Stimulated activated naive CD8-positive, alpha-beta T cell treated with anti-CD3 and anti-CD28 coated beads, Interleukin-15, Interleukin-2, amounts not matched to agents 100 ng/mL and 50 ng/mL, for 24 hours (primary cell): Measurements from ENCODE around the gene WDR37.
A peak's percentile ranks its signal among the peaks of the same experiment; 100 is the strongest.

Source experiments
- H3K27ac Mint-ChIP-seq: one replicate; pipeline ENCODE4 v1.8.0; 2021; ENCODE audit warnings: mild to moderate bottlenecking, mixed read lengths
- H3K27me3 Mint-ChIP-seq: one replicate; pipeline ENCODE4 v1.8.0; 2021; ENCODE audit warnings: mixed read lengths
- H3K36me3 Mint-ChIP-seq: one replicate; pipeline ENCODE4 v1.8.0; 2021; ENCODE audit warnings: low read depth, mixed read lengths
- H3K4me1 Mint-ChIP-seq: one replicate; pipeline ENCODE4 v1.8.0; 2021; ENCODE audit warnings: low read depth, mixed read lengths
- H3K4me3 Mint-ChIP-seq: one replicate; pipeline ENCODE4 v1.8.0; 2021; ENCODE audit warnings: mild to moderate bottlenecking, mixed read lengths
- H3K9me3 Mint-ChIP-seq: one replicate; pipeline ENCODE4 v1.8.0; 2021; ENCODE audit warnings: mixed read lengths

WDR37 gene

GRCh38 chr10:1100691-1101368 lies 44.6 kb downstream of the WDR37 start:
- Mint-ChIP-seq H3K36me3 (peaks cover 59% of the 10 kb centered on the region), H3K4me1 (peaks cover 22% of the 10 kb centered on the region), H3K27ac (no peak overlapping the region), H3K9me3 (no peaks in the 10 kb centered on the region), H3K27me3 (no peaks in the 10 kb centered on the region), H3K4me3 (no peak overlapping the region)

- peaks cover 22% of the 10 kb centered on the region for H3K4me1 Mint-ChIP-seq
- H3K27me3 Mint-ChIP-seq, result no peaks in the 10 kb centered on the region
- no peak overlapping the region for H3K4me3 Mint-ChIP-seq
- H3K36me3 Mint-ChIP-seq, result peaks cover 71% of the 10 kb centered on the region
- H3K27ac Mint-ChIP-seq, result peak overlapping the region; percentile 61
- H3K9me3 Mint-ChIP-seq, result no peaks in the 10 kb centered on the region
Measured at GRCh38 chr10:1101946-1102345, 45.8 kb downstream of the WDR37 start.

- Mint-ChIP-seq H3K4me1 (peaks cover 22% of the 10 kb centered on the region), H3K36me3 (peaks cover 74% of the 10 kb centered on the region), H3K9me3 (no peaks in the 10 kb centered on the region), H3K4me3 (no peak overlapping the region), H3K27ac (peak overlapping the region; percentile 82), H3K27me3 (no peaks in the 10 kb centered on the region)
Measured at GRCh38 chr10:1102416-1102815, 46.2 kb downstream of the WDR37 start.

DNA sequence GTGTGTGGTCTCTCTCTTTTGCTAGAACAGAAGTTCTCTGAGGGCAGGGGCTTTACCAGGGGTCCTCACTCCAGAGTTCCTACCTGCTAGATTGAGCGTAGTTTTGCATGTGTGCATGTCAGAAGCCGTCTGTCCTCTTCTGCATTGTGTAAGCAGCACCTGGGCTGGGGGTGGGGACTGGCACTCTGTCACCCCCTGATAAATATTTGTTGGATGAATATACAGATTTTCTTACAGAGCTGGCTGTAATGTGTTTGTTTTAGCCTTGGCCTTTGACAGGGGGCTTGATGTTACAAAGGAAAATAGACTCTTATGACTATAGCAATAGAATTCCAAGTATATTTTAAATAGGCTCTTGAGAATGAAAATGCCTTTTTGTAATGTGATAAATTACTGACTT lies 46.6 kb downstream of the WDR37 start:
- no peaks in the 10 kb centered on the region for H3K27me3 Mint-ChIP-seq
- peak overlapping the region; percentile 82 for H3K27ac Mint-ChIP-seq
- no peaks in the 10 kb centered on the region for H3K9me3 Mint-ChIP-seq
- peaks cover 22% of the 10 kb centered on the region for H3K4me1 Mint-ChIP-seq
- H3K36me3 Mint-ChIP-seq, result peaks cover 78% of the 10 kb centered on the region
- H3K4me3 Mint-ChIP-seq, result no peak overlapping the region

- H3K36me3 Mint-ChIP-seq, result peaks cover 84% of the 10 kb centered on the region
- no peak overlapping the region for H3K4me3 Mint-ChIP-seq
- no peaks in the 10 kb centered on the region for H3K27me3 Mint-ChIP-seq
- no peaks in the 10 kb centered on the region for H3K9me3 Mint-ChIP-seq
- H3K4me1 Mint-ChIP-seq, result peaks cover 21% of the 10 kb centered on the region
- H3K27ac Mint-ChIP-seq, result no peak overlapping the region
Measured at GRCh38 chr10:1103551-1103950, 47.4 kb downstream of the WDR37 start.

DNA sequence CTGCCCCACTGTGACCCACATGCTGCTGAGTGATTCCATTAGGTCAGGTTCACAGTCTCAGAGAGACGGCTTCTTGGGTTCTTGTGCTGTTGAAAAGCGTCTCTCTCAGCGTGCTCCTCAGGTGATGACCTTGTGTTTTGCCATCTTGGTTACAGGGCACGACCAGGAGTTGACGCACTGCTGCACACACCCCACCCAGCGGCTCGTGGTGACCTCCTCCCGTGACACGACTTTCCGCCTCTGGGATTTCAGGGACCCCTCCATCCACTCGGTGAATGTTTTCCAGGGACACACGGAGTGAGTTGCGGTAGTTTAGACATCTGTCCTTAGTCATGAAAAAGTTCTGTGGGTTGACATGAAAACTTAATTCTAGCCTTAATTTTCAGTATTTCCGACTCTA lies 48.8 kb downstream of the WDR37 start:
- H3K4me1 Mint-ChIP-seq, result peaks cover 22% of the 10 kb centered on the region
- no peak overlapping the region for H3K4me3 Mint-ChIP-seq
- H3K36me3 Mint-ChIP-seq, result peaks cover 81% of the 10 kb centered on the region
- no peaks in the 10 kb centered on the region for H3K9me3 Mint-ChIP-seq
- H3K27ac Mint-ChIP-seq, result no peak overlapping the region
- H3K27me3 Mint-ChIP-seq, result no peaks in the 10 kb centered on the region

DNA sequence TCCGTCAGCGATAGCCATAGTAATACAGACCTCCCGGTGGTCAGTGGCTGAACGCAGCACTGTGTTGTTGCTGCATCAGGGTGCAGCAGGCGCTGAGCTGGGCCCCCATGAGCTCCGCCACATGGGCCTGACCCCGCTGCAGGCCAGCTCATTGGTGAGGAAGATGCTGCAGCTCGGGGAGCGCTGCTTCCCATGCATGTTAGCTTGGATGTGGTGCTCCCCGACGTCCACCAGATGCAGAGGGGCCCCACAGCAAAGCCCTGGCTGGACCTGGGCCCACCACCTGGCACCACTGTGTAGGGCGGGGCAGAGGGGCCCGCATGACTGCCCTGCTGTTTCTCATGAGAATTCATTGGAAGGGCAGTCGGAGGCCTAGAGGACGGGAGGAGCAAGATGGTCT lies 50.8 kb downstream of the WDR37 start:
- Mint-ChIP-seq H3K9me3 (no peaks in the 10 kb centered on the region), H3K27me3 (no peaks in the 10 kb centered on the region), H3K4me3 (no peak overlapping the region), H3K36me3 (peaks cover 83% of the 10 kb centered on the region), H3K4me1 (peaks cover 37% of the 10 kb centered on the region), H3K27ac (no peak overlapping the region)

DNA sequence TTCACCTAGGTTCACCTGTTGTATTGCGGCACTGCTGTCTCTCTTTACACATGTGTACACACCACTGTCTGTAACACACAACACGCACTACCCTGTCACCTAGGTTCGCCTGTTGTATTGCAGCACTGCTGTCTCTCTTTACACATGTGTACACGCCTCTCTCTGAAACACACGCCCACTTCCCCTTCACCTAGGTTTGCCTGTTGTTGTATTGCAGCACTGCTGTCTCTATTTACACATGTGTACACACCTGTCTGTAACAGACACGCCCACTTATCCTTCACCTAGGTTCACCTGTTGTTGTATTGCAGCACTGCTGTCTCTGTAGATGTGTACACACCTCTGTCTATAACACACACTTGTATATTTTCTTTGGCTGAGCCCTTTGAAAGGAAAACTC lies 51.5 kb downstream of the WDR37 start:
- Mint-ChIP-seq H3K9me3 (no peaks in the 10 kb centered on the region), H3K27ac (no peak overlapping the region), H3K4me3 (no peak overlapping the region), H3K36me3 (peaks cover 83% of the 10 kb centered on the region), H3K27me3 (no peaks in the 10 kb centered on the region), H3K4me1 (peaks cover 37% of the 10 kb centered on the region)

DNA sequence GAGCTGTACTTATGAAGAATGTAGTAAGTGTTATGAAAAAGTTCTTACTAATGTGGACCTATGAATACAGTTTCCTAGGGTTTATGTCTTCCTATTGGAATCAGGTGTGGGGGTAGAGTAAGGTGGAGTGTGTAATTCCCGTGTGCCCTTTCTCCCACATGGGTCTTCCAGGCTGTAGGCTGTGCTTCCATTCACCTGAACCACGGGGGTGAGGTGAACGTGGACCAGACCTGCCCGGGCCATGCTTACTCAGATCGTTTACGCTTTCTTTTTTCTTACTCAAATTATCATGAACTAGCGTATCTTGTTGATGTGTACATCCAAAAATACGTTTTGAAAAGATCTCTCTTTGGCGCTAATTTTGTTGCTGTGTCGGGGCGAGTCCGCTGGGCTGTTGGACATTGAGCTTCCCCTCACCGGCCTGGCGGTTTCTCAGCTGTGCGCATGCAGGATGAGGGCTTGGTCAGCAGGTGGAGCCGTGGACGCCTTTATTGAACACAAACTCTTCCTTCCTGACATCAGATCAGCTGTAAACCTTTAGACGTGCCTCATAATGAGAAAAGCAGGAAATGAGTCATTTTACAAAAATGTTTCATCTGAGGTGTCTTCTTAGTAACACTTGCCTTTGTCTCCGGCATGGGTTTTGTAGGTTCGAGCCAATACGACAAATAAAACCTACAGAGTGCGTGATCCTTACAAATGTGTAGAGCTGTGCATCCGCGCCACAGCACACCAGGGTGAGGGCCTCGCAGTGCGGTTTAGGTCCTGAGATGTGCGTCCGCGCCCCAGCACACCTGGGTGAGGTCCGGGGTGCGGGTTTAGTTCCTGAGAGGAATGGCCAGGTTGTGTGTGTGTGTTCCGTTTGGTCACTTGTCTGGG lies 53.8 kb downstream of the WDR37 start:
- peak overlapping the region; percentile 89 for H3K27ac Mint-ChIP-seq
- peak overlapping the region; percentile 66 for H3K4me3 Mint-ChIP-seq
- H3K4me1 Mint-ChIP-seq, result peaks cover 38% of the 10 kb centered on the region
- no peaks in the 10 kb centered on the region for H3K9me3 Mint-ChIP-seq
- H3K36me3 Mint-ChIP-seq, result peaks cover 83% of the 10 kb centered on the region
- H3K27me3 Mint-ChIP-seq, result no peaks in the 10 kb centered on the region

- peaks cover 38% of the 10 kb centered on the region for H3K4me1 Mint-ChIP-seq
- peaks cover 83% of the 10 kb centered on the region for H3K36me3 Mint-ChIP-seq
- H3K4me3 Mint-ChIP-seq, result peak overlapping the region; percentile 66
- H3K27ac Mint-ChIP-seq, result peak overlapping the region; percentile 89
- H3K27me3 Mint-ChIP-seq, result no peaks in the 10 kb centered on the region
- H3K9me3 Mint-ChIP-seq, result no peaks in the 10 kb centered on the region
Measured at GRCh38 chr10:1110674-1111119, 54.5 kb downstream of the WDR37 start.

DNA sequence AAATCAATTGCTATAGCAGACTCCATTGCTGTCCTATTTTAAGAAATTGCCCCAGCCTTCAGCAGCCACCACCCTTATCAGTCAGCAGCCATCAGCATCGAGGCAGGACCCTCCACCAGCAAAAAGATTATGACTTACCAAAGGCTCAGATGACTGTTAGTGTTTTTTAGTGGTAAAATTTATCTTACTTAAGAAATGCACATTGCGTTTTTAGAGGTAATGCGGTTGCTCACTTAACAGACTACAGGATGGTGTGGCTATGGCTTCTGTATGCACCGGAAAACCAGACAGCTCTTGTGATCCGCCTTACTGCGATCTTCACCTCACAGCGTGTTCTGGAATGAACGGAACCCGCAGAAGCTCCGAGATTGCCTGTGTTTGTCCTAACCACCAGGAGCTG lies 58.1 kb downstream of the WDR37 start:
- no peaks in the 10 kb centered on the region for H3K9me3 Mint-ChIP-seq
- H3K27me3 Mint-ChIP-seq, result no peaks in the 10 kb centered on the region
- H3K4me3 Mint-ChIP-seq, result no peak overlapping the region
- no peak overlapping the region for H3K27ac Mint-ChIP-seq
- peaks cover 80% of the 10 kb centered on the region for H3K36me3 Mint-ChIP-seq
- peaks cover 51% of the 10 kb centered on the region for H3K4me1 Mint-ChIP-seq

- Mint-ChIP-seq H3K27ac (no peak overlapping the region), H3K4me1 (peaks cover 46% of the 10 kb centered on the region), H3K36me3 (peaks cover 81% of the 10 kb centered on the region), H3K4me3 (no peak overlapping the region), H3K9me3 (no peaks in the 10 kb centered on the region), H3K27me3 (no peaks in the 10 kb centered on the region)
Measured at GRCh38 chr10:1114719-1115606, 58.8 kb downstream of the WDR37 start.

GRCh38 chr10:1115607-1115955 lies 59.4 kb downstream of the WDR37 start:
- Mint-ChIP-seq H3K27ac (no peak overlapping the region), H3K27me3 (no peaks in the 10 kb centered on the region), H3K9me3 (no peaks in the 10 kb centered on the region), H3K4me3 (no peak overlapping the region), H3K36me3 (peaks cover 79% of the 10 kb centered on the region), H3K4me1 (peaks cover 40% of the 10 kb centered on the region)

DNA sequence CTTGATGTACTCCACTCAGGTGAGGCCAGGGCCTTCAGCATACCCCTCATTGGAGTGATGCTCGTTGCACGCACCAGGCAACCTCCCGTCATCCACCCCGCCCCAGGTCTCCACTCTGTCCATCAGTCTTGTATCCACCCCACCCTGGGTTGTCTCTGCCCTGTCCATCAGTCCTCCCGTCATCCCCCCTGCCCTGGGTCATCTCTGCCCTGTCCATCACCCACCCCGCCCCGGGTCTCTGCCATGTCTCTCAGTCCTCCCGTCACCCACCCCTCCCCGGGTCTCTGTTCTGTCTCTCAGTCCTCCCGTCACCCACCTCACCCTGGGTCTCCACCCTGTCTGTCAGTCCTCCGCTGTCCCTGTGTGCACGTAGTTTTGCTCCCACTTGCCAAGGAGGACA lies 59.9 kb downstream of the WDR37 start:
- Mint-ChIP-seq H3K9me3 (no peaks in the 10 kb centered on the region), H3K27ac (no peak overlapping the region), H3K27me3 (no peaks in the 10 kb centered on the region), H3K4me1 (peaks cover 35% of the 10 kb centered on the region), H3K4me3 (no peak overlapping the region), H3K36me3 (peaks cover 74% of the 10 kb centered on the region)
